ENCODE measurements around the gene ABHD13. TPM values are rescaled to one million over a fixed set of nuclear protein-coding genes. Genes with fewer than 3 reads are reported as not detected.

Gene ABHD13
- polyA plus RNA-seq, 4 donors = 4.5 to 11.6 (median 6.2) TPM

GRCh38 chr13:108190897-108191296, 27.3 kb upstream of the ABHD13 start:
- DNase-seq = no peak
- Histone ChIP-seq H3K27ac (ENCODE audit: low read depth in 1 of 3, low read length in 2 of 3) (no peak overlapping the region), H3K27me3 (ENCODE audit: control insufficient read depth in 3 of 3, insufficient read depth in 3 of 3, low read length in 3 of 3) (no peaks in the 10 kb centered on the region), H3K36me3 (ENCODE audit: control insufficient read depth in 3 of 3, insufficient read depth in 2 of 3, low read depth in 1 of 3, low read length in 3 of 3) (no peaks in the 10 kb centered on the region), H3K4me3 (ENCODE audit: low read depth in 1 of 3, low read length in 3 of 3) (no peak overlapping the region), H3K4me1 (ENCODE audit: control insufficient read depth in 3 of 3, insufficient read depth in 2 of 3, low read depth in 1 of 3, low read length in 2 of 3) (no peaks in the 10 kb centered on the region), H3K9me3 (ENCODE audit: control insufficient read depth in 2 of 2, insufficient read depth in 1 of 2, low read depth in 1 of 2, low read length in 1 of 2) (peaks cover 0 to 17% of the 10 kb centered on the region in 2 donors)
- WGBS, 3 donors = 42 to 53% (median 50%) methylated on average over 3 of the region's 3 CpGs
- FAIRE-seq = no peak

DNA sequence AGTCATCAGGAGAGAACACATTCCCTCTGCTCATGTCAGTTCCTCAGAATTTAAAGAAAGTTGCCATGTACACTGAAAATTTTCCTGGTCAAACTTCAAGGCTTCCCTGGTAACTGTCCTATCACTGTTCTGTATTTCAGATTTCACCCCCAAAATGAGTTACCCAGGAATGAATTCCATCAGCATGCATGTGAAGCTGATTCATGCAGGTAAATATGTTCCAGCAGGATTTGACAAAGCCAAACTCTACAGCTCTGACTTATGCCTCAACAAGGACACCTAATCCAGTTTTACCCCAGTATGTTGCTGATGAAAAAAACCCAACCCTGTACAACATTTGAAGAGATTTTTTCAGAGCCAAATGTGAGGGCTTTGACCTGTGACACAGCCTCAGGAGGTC, 24.4 kb upstream of the ABHD13 start:
- Histone ChIP-seq H3K9me3 (ENCODE audit: control insufficient read depth in 2 of 2, insufficient read depth in 1 of 2, low read depth in 1 of 2, low read length in 1 of 2) (peaks cover 0 to 18% of the 10 kb centered on the region in 2 donors), H3K36me3 (ENCODE audit: control insufficient read depth in 3 of 3, insufficient read depth in 2 of 3, low read depth in 1 of 3, low read length in 3 of 3) (no peaks in the 10 kb centered on the region), H3K4me3 (ENCODE audit: low read depth in 1 of 3, low read length in 3 of 3) (no peak overlapping the region), H3K27ac (ENCODE audit: low read depth in 1 of 3, low read length in 2 of 3) (no peak overlapping the region), H3K27me3 (ENCODE audit: control insufficient read depth in 3 of 3, insufficient read depth in 3 of 3, low read length in 3 of 3) (no peaks in the 10 kb centered on the region), H3K4me1 (ENCODE audit: control insufficient read depth in 3 of 3, insufficient read depth in 2 of 3, low read depth in 1 of 3, low read length in 2 of 3) (no peaks in the 10 kb centered on the region)
- FAIRE-seq = no peak
- DNase-seq = no peak

- FAIRE-seq (no peak), DNase-seq (no peak)
- 72 to 85% (median 82%) methylated on average over 5 of the region's 5 CpGs for WGBS, 3 donors
- H3K4me3 ChIP-seq (ENCODE audit: low read depth in 1 of 3, low read length in 3 of 3) = no peak overlapping the region
- H3K27me3 ChIP-seq (ENCODE audit: control insufficient read depth in 3 of 3, insufficient read depth in 3 of 3, low read length in 3 of 3) = no peaks in the 10 kb centered on the region
- H3K4me1 ChIP-seq (ENCODE audit: control insufficient read depth in 3 of 3, insufficient read depth in 2 of 3, low read depth in 1 of 3, low read length in 2 of 3) = no peaks in the 10 kb centered on the region
- peaks cover 0 to 18% of the 10 kb centered on the region in 2 donors for H3K9me3 ChIP-seq (ENCODE audit: control insufficient read depth in 2 of 2, insufficient read depth in 1 of 2, low read depth in 1 of 2, low read length in 1 of 2)
- no peak overlapping the region for H3K27ac ChIP-seq (ENCODE audit: low read depth in 1 of 3, low read length in 2 of 3)
- H3K36me3 ChIP-seq (ENCODE audit: control insufficient read depth in 3 of 3, insufficient read depth in 2 of 3, low read depth in 1 of 3, low read length in 3 of 3) = no peaks in the 10 kb centered on the region
Observed at GRCh38 chr13:108194435-108194936, 23.7 kb upstream of the ABHD13 start.

DNA sequence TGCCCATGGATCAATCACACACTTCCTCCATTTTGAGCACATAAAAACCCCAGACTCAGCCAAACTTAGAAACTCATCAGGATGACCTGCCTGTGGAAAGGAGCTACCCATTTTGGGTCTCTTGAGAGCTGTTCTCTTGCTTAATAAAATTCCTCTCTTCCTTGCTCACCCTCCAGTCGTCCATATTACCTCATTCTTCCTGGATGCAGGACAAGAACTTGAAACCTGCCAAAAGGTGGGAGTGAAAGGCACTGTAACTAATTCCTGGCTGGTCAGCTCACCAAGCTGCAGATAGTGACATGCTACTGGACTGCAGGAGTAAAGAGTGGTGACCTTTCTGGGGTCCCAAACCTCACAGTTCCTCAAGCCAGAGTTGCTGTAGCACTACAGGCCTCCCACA, 23.0 kb upstream of the ABHD13 start:
- Histone ChIP-seq H3K4me3 (ENCODE audit: low read depth in 1 of 3, low read length in 3 of 3) (no peak overlapping the region), H3K36me3 (ENCODE audit: control insufficient read depth in 3 of 3, insufficient read depth in 2 of 3, low read depth in 1 of 3, low read length in 3 of 3) (no peaks in the 10 kb centered on the region), H3K27me3 (ENCODE audit: control insufficient read depth in 3 of 3, insufficient read depth in 3 of 3, low read length in 3 of 3) (no peaks in the 10 kb centered on the region), H3K9me3 (ENCODE audit: control insufficient read depth in 2 of 2, insufficient read depth in 1 of 2, low read depth in 1 of 2, low read length in 1 of 2) (peaks cover 0 to 18% of the 10 kb centered on the region in 2 donors), H3K4me1 (ENCODE audit: control insufficient read depth in 3 of 3, insufficient read depth in 2 of 3, low read depth in 1 of 3, low read length in 2 of 3) (no peaks in the 10 kb centered on the region), H3K27ac (ENCODE audit: low read depth in 1 of 3, low read length in 2 of 3) (no peak overlapping the region)
- WGBS, 3 donors = 44 to 45% (median 45%) methylated on average over 1 of the region's 1 CpG
- no peak for DNase-seq
- no peak for FAIRE-seq

DNA sequence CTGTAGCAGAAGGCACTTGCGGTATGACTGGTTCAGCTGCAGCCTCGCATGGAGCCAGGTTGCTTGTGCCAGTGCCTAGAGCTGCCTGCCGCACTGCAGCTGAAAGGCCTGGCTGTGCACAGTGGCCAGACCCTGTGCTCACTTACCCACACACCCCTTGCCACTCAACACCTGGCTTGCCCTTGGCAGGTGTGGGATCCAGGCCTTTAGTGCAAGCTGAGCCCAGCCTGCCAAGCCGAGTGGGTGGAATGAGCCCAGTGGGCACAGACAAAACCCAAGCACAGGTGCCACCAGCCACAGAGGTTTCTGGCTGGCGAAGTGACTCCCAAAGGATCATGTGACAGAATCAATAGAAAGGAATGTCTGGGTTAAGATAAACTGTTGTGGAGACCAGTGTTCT, 22.3 kb upstream of the ABHD13 start:
- Histone ChIP-seq H3K4me3 (ENCODE audit: low read depth in 1 of 3, low read length in 3 of 3) (no peak overlapping the region), H3K27me3 (ENCODE audit: control insufficient read depth in 3 of 3, insufficient read depth in 3 of 3, low read length in 3 of 3) (no peaks in the 10 kb centered on the region), H3K9me3 (ENCODE audit: control insufficient read depth in 2 of 2, insufficient read depth in 1 of 2, low read depth in 1 of 2, low read length in 1 of 2) (peaks cover 0 to 18% of the 10 kb centered on the region in 2 donors), H3K27ac (ENCODE audit: low read depth in 1 of 3, low read length in 2 of 3) (no peak overlapping the region), H3K4me1 (ENCODE audit: control insufficient read depth in 3 of 3, insufficient read depth in 2 of 3, low read depth in 1 of 3, low read length in 2 of 3) (no peaks in the 10 kb centered on the region), H3K36me3 (ENCODE audit: control insufficient read depth in 3 of 3, insufficient read depth in 2 of 3, low read depth in 1 of 3, low read length in 3 of 3) (no peaks in the 10 kb centered on the region)
- 91 to 96% (median 92%) methylated on average over 5 of the region's 5 CpGs for WGBS, 3 donors
- FAIRE-seq = no peak
- no peak for DNase-seq

DNA sequence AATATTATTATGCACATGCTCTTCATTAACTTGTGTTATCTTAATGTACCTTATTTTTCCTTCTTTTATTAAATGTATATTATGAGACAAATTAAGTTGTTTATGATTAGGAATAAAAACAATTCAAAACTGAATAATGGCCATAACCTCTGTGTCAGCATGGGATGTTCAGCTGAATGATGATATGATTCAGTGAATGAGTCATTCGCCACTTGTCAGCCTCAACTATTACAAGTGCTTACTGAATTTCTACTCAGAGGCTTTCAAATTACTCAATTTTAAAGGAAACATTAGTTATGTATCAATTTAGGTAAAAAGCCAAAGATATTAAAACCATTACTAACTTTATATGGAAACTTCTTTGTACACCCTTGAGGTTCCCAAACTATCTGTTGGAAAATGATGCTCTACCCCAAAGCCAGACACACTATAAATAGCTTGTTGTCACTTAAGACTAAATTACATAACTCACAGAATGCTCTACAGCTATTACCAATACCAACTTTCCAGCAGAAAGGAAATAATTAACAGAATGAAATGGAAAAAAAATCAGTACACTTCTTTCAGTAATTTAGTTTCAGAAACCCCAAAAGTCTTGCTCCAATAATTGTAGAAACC, 17.3 kb upstream of the ABHD13 start:
- Histone ChIP-seq H3K27ac (ENCODE audit: low read depth in 1 of 3, low read length in 2 of 3) (no peak overlapping the region), H3K36me3 (ENCODE audit: control insufficient read depth in 3 of 3, insufficient read depth in 2 of 3, low read depth in 1 of 3, low read length in 3 of 3) (no peaks in the 10 kb centered on the region), H3K4me3 (ENCODE audit: low read depth in 1 of 3, low read length in 3 of 3) (no peak overlapping the region), H3K9me3 (ENCODE audit: control insufficient read depth in 2 of 2, insufficient read depth in 1 of 2, low read depth in 1 of 2, low read length in 1 of 2) (peaks cover 0 to 1% of the 10 kb centered on the region in 2 donors), H3K27me3 (ENCODE audit: control insufficient read depth in 3 of 3, insufficient read depth in 3 of 3, low read length in 3 of 3) (no peaks in the 10 kb centered on the region), H3K4me1 (ENCODE audit: control insufficient read depth in 3 of 3, insufficient read depth in 2 of 3, low read depth in 1 of 3, low read length in 2 of 3) (no peaks in the 10 kb centered on the region)
- no peak for DNase-seq
- no peak for FAIRE-seq
- WGBS, 3 donors = 73 to 81% (median 75%) methylated on average over 1 of the region's 1 CpG

- Histone ChIP-seq H3K4me3 (ENCODE audit: low read depth in 1 of 3, low read length in 3 of 3) (no peak overlapping the region), H3K27me3 (ENCODE audit: control insufficient read depth in 3 of 3, insufficient read depth in 3 of 3, low read length in 3 of 3) (no peaks in the 10 kb centered on the region), H3K36me3 (ENCODE audit: control insufficient read depth in 3 of 3, insufficient read depth in 2 of 3, low read depth in 1 of 3, low read length in 3 of 3) (peaks cover 0 to 6% (median 5%) of the 10 kb centered on the region in 3 donors), H3K4me1 (ENCODE audit: control insufficient read depth in 3 of 3, insufficient read depth in 2 of 3, low read depth in 1 of 3, low read length in 2 of 3) (no peaks in the 10 kb centered on the region), H3K9me3 (ENCODE audit: control insufficient read depth in 2 of 2, insufficient read depth in 1 of 2, low read depth in 1 of 2, low read length in 1 of 2) (peaks cover 0 to 6% of the 10 kb centered on the region in 2 donors), H3K27ac (ENCODE audit: low read depth in 1 of 3, low read length in 2 of 3) (no peak overlapping the region)
- no peak for FAIRE-seq
- no peak for DNase-seq
- WGBS, 3 donors = 65 to 68% (median 66%) methylated on average over 2 of the region's 2 CpGs
Observed at GRCh38 chr13:108210551-108210950, 7.6 kb upstream of the ABHD13 start.

DNA sequence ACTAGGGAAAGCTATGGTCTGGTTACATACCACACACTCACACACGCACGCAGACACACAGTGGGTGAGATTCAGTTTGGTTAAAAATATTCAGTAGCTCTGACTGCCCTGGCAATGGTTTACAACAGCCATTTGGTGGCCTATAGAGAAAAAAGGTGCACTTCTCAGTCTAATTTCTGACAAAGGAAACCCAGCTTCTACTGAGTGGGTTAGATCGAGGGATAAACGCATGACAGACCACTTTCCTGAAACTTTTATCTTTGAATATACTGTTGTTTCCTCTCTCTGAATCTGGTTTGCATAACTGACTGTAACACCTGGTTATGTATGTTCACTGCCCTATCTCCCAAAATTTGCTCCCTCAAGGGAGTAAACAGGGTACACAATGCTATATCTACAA, 5.3 kb upstream of the ABHD13 start:
- DNase-seq (no peak), FAIRE-seq (no peak)
- peaks cover 0 to 6% of the 10 kb centered on the region in 2 donors for H3K9me3 ChIP-seq (ENCODE audit: control insufficient read depth in 2 of 2, insufficient read depth in 1 of 2, low read depth in 1 of 2, low read length in 1 of 2)
- 83 to 98% (median 89%) methylated on average over 4 of the region's 4 CpGs for WGBS, 3 donors
- H3K4me3 ChIP-seq (ENCODE audit: low read depth in 1 of 3, low read length in 3 of 3) = no peak overlapping the region
- H3K36me3 ChIP-seq (ENCODE audit: control insufficient read depth in 3 of 3, insufficient read depth in 2 of 3, low read depth in 1 of 3, low read length in 3 of 3) = peaks cover 0 to 6% (median 5%) of the 10 kb centered on the region in 3 donors
- H3K27me3 ChIP-seq (ENCODE audit: control insufficient read depth in 3 of 3, insufficient read depth in 3 of 3, low read length in 3 of 3) = no peaks in the 10 kb centered on the region
- H3K4me1 ChIP-seq (ENCODE audit: control insufficient read depth in 3 of 3, insufficient read depth in 2 of 3, low read depth in 1 of 3, low read length in 2 of 3) = peaks cover 0 to 5% (median 3%) of the 10 kb centered on the region in 3 donors
- no peak overlapping the region for H3K27ac ChIP-seq (ENCODE audit: low read depth in 1 of 3, low read length in 2 of 3)

DNA sequence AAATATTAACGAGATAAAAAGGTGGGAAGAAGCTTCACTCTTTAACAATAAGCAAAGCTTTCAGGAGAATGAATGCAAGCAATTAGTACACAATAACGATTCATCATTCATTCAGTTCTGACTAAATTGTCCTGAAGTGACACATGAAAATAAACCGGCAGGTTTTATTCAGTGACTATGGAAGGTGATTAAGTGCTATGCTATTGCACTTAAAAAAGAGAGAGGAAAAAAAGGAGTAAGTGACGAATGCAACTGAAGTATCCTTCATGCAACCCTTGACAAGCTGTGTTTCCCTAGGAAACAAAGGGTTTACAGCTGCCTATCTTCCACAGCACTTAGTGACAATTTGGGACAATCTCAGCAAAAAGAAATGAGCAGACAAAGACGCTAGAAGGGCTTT, 4.2 kb upstream of the ABHD13 start:
- FAIRE-seq (no peak), DNase-seq (no peak)
- 61 to 65% (median 62%) methylated on average over 5 of the region's 5 CpGs for WGBS, 3 donors
- peaks cover 0 to 4% of the 10 kb centered on the region in 2 donors for H3K9me3 ChIP-seq (ENCODE audit: control insufficient read depth in 2 of 2, insufficient read depth in 1 of 2, low read depth in 1 of 2, low read length in 1 of 2)
- H3K27me3 ChIP-seq (ENCODE audit: control insufficient read depth in 3 of 3, insufficient read depth in 3 of 3, low read length in 3 of 3) = no peaks in the 10 kb centered on the region
- peaks cover 0 to 5% (median 3%) of the 10 kb centered on the region in 3 donors for H3K4me1 ChIP-seq (ENCODE audit: control insufficient read depth in 3 of 3, insufficient read depth in 2 of 3, low read depth in 1 of 3, low read length in 2 of 3)
- H3K36me3 ChIP-seq (ENCODE audit: control insufficient read depth in 3 of 3, insufficient read depth in 2 of 3, low read depth in 1 of 3, low read length in 3 of 3) = peaks cover 0 to 6% (median 5%) of the 10 kb centered on the region in 3 donors
- no peak overlapping the region for H3K4me3 ChIP-seq (ENCODE audit: low read depth in 1 of 3, low read length in 3 of 3)
- H3K27ac ChIP-seq (ENCODE audit: low read depth in 1 of 3, low read length in 2 of 3) = no peak overlapping the region

Measured in small intestine (tissue), 7 donors.